GM19351 (cell line): ENCODE data around the gene UBTD2.
A peak's percentile ranks its signal among the peaks of the same experiment; 100 is the strongest.
"Not testable (repeated sequence)": the region's sequence is repeated elsewhere in the genome, so short reads cannot be mapped to it uniquely, and the experiment has no call there.

Experiments
- ATAC-seq: cut with Tn5 transposase; IDR thresholded peaks from one replicate; pipeline ENCODE4 v1.9.1; 2021; ENCODE audit warnings: mild to moderate bottlenecking, moderate library complexity; ENCODE audit not compliant: unreplicated experiment

UBTD2 gene

DNA sequence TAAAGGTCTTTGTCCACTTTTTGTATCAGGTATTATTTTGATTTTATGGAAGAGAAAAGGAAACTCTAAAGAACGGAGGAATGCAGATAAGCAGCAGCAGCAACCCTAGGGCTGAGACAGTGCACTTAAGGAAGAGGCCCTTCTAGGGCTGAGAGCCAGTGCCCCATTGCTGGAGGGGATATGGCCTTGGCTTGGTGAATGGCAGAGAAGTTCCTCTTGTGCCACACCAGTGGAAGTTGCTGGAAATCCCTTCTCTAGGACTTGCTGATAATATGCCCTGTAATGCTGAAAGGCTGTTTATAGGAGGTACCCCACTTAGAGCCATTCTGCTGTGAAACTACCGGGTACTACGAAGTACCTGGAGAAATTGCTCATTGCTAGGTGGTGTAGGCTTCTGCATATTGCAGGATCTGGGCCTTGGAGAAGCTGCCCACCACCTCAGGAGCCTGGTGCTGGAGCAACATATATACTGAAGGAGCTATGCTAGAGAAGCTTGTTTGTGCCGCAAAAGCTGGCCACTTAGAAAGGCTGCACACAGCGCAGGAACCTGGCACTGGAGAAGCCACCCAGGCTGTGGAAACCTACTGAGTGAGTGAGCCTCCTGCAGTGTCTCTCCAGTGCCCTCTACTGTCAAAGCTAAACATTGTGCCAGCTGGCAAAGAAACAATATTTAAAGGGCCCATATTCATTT, 9.6 kb upstream of the UBTD2 start:
- peak; percentile 96 for ATAC-seq

DNA sequence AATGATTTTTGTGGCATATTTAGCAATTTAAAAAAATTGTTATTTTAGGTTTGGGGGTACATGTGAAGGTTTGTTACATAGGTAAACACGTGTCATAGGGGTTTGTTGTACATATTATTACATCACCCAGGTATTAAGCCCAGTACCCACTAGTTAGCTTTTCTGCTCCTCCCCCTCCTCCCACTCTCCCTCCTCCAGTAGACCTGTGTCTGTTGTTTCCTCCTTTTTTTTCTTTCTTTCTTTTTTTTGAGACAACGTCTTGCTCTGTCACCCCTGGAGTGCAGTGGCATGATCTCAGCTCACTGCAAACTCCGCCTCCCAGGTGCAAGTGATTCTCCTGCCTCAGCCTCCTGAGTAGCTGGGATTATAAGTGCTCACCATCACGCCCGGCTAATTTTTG, 8.3 kb upstream of the UBTD2 start:
- not testable (repeated sequence) for ATAC-seq

DNA sequence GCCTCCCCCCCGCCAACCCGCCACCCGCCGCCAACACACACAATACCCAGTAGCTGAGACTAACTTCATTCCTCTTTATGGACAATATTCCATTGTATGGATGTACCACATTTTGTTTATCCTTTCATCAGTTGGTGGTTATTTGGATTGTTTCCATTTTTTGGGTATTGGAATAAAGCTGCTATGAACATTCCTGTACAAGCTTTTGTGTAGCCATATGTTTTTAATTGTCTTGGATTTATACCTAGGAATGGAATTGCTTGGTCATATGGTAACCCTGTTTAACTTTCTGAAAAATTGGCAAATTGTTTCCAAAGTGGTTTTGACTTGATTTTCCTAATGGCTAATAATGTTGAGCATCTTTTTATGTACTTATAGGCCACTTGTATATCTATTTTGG, 4.9 kb upstream of the UBTD2 start:
- ATAC-seq, result no peak

GRCh38 chr5:172287140-172287539, 3.6 kb upstream of the UBTD2 start:
- not testable (repeated sequence) for ATAC-seq

DNA sequence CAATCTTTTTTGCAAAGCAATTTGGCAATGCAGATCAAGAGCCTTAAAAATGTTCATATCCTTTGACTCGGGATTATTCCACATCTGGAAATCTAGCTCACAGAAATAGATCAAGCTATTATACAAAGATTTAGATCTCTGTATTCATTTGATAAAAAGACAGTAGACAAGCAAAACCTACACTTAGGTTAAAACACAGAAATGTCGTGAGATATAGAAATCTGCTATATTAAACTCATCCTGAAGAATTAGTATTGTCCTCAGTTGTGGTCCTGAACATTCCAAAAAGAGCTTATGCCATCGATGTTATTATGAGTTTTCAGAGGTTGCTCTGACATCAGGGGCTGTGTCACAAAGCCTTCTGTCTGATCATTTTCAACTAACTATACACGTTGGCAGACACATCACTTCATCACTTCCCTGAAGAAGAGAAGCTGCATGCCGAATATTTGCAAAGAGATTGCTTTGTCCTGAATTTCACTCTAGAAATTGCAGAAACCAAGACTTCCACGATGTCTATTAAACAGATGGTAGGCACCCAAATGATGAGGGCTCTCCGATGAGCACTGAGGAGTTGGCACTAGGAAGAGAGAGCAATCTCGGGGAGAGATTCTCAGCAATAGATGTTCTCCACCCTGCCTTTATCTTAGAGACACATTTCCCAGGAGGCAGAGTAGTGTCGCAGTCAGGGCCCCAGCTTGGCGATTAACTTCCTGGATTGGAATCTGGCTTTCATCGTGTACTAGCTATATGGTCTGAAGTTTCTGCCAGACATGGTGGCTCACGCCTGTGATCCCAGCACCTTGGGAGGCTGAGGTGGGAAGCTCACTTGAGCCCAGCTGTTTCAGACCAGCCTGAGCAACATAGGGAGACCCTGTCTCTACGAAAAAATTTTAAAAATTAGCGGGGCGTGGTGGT, 1.9 kb upstream of the UBTD2 start:
- no peak for ATAC-seq

- no peak for ATAC-seq
Measured at GRCh38 chr5:172284611-172284980, 1.0 kb upstream of the UBTD2 start.

DNA sequence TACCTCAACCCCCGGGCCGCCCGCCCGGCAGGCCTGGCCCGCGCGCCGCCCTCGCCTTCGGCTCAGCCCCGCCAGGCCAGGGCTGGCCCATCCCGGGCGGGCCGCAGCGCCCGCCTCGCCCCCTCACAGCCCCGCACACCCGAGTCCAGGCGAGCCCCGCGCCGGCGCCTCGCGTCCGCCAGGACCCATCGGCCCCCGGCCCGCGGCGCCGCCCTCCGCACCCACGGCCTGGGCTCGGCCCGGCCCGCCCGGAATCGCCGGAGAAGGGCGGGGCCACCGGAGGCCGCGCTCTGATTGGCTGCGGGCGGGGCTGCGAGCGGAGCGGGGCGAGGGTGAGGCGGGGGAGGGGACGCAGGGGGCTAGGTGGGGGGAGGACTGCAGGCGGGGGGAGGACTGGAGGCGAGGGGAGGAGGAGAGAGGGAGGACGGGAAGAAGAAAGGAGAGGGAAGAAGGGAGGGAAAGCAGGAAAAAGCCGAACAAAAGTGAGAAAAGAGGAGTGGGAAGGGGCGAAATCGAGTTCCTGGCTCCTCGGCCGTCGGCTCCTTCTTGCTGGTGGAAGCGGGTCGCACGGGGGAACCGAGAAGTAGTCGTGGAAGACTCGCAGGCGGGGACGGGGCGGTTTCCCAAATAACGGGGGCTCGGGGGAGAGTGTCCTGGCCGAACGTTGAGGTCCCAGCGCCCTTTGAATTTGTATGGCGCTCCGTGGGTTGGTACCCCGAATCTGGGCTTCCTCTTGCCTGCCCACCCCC, 472 bp upstream of the UBTD2 start:
- peak; percentile 78 for ATAC-seq

- ATAC-seq, result no peak
Measured at GRCh38 chr5:172282272-172283019, 1.1 kb downstream of the UBTD2 start.

- no peak for ATAC-seq
Measured at GRCh38 chr5:172281346-172281745, 2.2 kb downstream of the UBTD2 start.

DNA sequence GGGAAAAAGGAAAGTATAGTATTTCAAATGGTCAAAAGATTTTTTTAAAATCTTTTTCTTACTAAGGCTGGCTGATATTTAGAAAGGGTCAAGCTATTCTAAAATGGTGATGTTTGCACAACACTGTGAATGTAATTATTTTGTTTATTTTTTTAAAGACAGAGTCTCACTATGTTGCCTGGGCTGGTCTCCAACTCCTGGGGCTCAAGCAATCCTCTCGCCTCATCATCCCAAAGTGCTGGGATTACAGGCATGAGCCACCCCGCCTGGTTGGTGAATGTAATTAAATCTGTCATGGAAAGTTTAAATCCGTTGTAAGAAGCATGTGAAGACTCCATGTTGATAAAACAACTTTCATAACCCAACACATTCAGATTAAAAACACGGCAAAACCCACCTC, 2.6 kb downstream of the UBTD2 start:
- no peak for ATAC-seq

DNA sequence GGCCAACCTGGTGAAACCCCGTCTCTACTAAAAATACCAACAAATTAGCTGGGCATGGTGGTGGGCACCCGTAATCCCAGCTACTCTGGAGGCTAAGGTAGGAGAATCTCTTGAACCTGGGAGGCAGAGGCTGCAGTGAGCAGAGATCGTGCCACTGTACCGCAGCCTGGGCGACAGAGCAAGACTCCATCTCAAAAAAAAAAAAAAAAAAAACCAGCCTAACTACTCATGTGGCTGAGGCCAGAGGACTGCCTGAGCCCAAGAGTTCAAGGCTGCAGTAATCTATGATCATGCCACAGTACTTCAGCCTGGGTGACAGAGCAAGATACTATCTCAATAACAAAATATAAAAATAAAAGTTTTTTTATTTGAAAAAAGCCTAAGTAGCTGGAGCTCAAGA, 3.2 kb downstream of the UBTD2 start:
- no peak for ATAC-seq

DNA sequence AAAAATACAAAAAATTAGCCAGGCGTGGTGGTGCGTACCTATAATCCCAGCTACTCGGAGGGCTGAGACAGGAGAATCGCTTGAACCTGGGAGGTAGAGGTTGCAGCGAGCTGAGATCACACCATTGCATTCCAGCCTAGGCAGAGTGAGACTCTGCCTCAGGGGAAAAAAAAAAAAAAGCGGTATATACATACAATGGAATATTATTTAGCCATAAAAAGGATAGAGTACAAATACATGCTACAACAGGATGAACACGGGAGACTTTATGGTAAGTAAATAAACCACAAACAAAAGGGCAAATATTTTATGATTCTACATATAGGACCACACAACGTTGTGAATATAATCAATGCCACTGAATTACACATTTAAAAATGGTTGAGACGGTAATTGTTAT, 5.2 kb downstream of the UBTD2 start:
- ATAC-seq, result no peak

DNA sequence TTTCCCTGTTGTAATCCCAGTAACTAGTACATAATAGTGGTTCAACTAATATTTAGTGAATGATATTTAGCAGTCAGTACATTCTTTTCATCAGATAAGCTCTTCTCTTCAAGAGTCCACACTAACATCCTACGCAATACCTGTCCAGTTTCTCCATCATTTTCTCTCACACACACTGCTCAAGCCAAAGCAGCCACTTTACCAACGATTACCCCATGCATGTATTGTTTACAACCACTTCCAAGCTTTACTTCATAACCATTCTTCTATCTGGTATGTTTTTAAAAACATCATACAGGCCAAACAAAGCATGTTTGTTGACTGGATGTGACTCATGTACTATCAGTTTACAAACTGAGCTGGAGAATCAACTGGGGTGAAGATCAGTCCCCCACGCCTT, 7.3 kb downstream of the UBTD2 start:
- ATAC-seq, result no peak

- ATAC-seq, result peak; percentile 60
Measured at GRCh38 chr5:172274951-172275753, 8.4 kb downstream of the UBTD2 start.

- no peak for ATAC-seq
Measured at GRCh38 chr5:172267943-172268342, 15.6 kb downstream of the UBTD2 start.

- ATAC-seq, result no peak
Measured at GRCh38 chr5:172266676-172267092, 16.9 kb downstream of the UBTD2 start.

DNA sequence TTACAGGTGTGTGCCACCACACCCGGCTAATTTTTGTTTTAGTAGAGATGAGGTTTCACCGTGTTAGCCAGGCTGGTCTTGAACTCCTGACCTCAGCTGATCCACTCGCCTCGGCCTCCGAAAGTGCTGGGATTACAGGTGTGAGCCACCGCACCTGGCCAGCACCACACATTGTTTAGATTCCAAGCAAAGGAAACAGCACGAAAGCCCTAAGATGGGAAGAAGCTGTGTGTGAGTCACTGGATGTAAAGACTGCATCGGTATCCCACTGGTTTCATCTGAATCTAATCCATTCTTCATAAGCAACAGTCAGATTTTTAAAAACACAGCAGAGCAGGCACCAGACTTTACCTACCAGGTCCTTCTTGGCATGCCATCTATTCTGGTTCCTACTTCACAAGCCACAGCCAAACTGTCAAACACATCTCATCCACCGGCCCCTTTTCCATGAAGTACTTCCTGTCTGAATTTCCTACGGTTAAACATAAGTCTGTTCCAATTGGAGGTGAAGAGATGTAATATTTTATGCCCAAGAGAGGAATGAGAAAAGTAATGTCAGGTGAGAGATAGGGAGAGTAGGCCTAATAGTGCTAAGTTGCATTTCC, 17.4 kb downstream of the UBTD2 start:
- ATAC-seq, result no peak

DNA sequence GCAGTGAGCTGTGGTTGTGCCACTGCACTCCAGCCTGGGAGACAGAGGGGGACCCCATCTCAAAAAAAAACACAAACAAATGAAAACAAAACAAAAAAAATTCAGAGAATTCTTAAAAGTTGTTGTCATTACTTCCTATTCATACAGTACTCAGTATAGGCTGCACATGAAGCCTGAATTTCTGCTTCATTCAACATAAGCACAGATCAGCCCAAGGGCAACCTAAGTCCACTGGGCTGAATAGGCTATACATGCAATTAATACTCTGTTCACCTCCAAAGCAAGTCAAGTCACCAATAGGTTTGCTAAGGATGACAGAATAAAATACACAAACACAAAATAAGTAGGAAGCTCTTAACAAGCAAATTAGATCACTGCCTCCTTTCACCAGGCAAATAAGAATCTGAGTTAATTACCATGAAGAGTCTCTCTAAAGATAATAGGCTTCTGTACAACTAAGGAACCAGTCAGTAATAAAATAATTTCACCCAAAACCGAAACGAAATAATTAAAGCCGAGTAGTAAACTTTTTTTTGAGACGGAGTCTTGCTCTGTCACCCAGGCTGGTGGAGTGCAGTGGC, 18.7 kb downstream of the UBTD2 start:
- no peak for ATAC-seq

- no peak for ATAC-seq
Measured at GRCh38 chr5:172255444-172255843, 28.1 kb downstream of the UBTD2 start.
